ENCODE data around the gene OR2H2. TPM values are rescaled to one million over a fixed set of nuclear protein-coding genes. Genes with fewer than 3 reads are reported as not detected.

The OR2H2 gene
- not detected for total RNA-seq

DNA sequence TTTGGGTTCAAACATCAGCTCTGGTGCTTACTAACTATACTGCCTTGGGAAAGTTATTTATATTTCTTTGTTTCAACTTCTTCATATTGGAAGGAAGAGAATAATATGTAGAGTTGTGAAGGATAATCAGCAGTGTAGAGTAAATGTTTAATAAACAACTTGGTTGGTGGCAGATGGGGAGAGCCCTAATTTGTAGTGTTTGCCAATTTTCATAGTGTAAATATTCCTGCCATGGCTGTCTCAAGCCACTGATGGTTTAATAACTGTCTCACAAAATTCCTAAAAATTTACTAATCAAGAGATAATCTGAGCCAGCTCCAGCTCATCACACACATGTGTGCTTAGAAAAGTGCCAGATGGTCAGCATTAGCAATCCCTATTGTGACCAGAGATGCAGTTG, at the start of gene OR2H2:
TSS of gene OR2H2 (plus strand) at position 301 of the 400 bp plus-strand sequence. CDS start 2,824 bp downstream, outside the sequence.
- DNase-seq, result no peak

DNA sequence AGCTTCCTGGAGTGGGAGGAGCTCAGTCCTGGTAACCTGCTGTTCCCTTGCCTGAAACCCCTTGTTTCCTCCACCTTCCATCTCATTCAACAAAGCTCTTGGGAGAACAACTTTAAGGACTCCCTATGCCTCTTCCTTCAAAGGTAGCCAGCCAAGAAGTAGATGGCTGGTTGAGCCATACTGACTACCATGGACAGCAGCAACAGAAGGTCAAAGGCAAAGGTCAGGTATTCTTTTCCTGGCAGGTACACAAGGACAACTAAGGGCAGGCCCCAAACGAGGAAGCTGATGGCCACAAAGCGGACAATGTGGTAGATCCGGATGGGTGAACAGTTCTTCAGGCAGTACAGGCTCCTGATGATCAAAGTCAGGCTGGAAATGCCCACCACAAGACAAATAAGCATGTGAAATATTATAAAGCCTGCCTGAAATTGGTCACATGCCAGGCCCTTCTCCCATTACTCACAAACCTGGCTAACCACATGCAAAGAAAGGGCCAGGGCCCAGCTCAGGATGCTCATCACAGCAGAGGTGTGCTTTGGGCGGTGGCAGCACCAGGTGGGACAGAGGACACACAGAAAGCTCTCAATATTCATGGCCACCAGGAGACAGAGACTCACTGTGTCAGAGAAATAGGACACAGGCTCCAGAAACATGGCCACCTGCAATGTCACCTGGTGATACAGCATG, 47.1 kb upstream of the OR2H2 start:
- no peak for DNase-seq

DNA sequence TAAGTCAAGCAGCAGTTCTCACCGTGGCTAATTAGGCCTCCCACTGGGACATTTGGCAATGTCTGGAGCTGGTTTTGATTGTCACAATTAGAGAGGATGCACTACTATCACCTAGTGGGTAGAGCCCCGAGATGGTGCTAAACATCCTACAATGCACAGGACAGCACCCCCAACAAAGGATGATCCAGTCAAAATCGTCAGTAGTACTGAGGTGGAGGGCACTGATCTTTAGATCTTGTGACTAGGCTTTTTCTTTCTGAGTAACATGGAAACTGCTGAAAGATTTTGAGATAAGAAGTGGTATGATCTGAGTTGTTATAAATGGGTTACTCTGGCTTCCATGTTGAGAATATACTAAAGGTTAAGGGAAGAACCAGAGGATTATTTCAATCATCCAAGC, 37.3 kb upstream of the OR2H2 start:
- no peak for DNase-seq

DNA sequence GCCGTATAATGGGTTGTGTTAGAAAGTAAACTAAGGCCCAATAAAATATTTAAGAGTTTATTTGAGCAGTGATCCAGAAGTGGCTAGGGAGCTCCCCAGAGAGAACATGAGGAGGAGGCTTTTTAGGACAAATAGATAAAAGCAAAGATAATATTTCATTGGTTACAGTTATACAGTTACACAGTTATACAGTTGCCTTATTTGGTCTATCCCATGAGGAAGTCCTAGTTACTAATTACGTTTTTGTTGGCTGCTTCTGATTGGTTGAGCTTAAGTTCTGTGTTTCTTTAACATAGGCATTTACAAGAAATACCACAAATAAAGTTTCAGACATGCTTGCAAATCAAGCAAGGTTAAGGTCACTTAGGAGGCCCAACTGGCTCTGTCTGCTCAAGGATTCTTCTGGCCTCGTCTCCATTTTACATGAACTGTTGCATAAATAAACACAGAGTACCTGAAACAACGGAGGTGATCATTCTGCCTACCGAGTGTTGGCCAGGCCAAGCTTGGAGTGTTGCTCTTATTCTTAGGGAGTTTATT, 32.3 kb upstream of the OR2H2 start:
- DNase-seq, result peak; percentile 77

- DNase-seq, result peak; percentile 49
Observed at GRCh38 chr6:29553268-29554057, 31.5 kb upstream of the OR2H2 start.

DNA sequence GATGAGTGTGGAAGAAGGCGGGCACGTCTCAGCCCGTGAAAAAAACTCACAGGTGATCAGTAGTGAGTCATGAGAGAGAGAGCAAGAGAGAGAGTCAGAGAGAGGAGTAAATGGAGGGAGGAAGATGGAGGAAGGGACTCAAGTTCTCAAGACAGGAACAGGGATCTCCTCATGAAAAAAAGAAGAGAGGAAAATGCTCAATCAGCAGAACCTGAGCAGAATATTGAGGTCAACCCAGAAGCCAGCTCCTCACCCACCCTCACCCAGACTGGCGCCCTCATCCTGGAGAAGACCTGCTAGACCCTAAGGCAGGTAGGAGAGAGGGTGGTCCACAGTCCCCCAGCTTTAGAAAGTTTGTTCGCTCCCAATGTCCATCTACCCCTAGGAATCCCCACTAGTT, 30.2 kb upstream of the OR2H2 start:
- no peak for DNase-seq

DNA sequence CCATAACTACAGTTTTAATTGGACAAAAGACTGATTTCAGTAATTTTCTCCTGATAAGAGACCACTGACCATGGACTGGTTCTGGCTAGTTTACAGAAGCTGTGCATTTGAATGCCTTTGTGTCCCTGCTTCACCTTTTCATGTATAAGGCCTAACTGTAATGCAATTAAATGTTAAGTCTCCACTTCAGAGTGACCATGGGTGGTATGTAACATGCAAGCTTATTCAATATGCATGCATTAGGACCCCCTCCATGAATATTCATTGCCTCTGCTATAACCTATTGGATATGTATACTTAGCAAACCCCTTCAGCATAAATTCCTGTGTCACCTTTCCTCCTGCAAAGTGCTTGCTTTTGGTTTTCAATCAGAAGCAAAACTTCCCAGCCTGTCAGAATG, 27.6 kb upstream of the OR2H2 start:
- DNase-seq, result no peak

DNA sequence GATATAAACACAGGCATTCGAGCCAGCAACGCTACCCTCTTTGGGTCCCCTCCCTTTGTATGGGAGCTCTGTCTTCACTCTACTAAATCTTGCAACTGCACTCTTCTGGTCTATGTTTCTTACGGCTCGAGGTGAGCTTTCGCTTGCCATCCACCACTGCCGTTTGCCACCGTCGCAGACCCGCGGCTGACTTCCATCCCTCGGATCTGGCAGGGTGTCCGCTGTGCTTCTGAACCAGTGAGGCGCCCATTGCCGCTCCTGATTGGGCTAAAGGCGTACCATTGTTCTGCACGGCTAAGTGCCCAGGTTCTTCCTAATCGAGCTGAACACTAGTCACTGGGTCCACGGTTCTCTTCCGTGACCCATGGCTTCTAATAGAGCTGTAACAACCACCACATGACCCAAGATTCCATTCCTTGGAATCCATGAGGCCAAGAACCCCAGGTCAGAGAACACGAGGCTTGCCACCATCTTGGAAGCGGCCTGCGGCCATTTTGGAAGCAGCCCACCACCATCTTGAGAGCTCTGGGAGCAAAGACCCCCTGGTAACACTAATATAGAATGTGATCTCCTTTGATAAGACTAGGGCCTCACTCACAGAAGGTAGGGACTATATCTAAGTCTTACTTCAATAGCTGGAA, 26.4 kb upstream of the OR2H2 start:
- DNase-seq, result no peak

DNA sequence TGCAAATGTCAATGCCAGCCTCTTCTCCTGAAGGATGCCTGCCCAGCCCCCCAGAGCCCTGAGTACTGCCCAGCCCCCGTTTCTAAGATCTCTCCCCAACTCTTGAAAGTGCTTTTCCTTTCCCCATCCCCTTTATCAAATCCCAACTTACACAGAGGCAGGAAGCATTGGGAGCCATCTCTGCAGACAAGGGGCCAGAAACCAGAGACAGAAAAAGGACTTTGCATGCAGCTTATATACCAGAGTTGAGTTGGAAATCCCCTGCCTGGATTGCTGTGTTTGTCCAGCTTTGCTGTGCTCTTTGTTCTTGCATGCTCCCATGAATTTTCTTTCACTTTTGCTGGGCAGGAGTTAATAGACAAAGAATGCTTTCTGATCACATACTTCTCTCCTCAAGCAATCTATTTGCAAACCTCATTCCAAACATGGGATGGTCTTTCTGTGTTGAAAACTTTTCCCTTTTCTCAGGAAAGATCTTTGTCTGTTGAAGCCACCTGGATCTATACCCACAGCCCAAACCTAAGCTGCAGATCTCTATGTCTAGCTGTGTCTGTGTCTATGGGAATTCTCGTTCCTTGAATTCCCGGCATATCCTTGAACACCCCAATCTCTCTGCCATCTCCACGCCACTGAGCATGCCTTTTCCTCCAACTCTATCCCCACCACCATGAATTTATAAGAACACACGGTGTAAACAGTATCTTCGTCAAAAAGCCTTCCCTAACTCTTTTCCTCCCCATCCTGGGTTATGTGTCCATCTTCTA, 25.2 kb upstream of the OR2H2 start, which contains the start of gene UBD:
TSS of gene UBD (minus strand) at position 209 of the 764 bp plus-strand sequence. CDS start at position 178, 31 bp downstream.
- peak; percentile 5 for DNase-seq

- no peak for DNase-seq
Observed at GRCh38 chr6:29561091-29561490, 23.8 kb upstream of the OR2H2 start.

GRCh38 chr6:29561606-29562181, 23.2 kb upstream of the OR2H2 start:
- no peak for DNase-seq

GRCh38 chr6:29563435-29563965, 21.4 kb upstream of the OR2H2 start:
- DNase-seq, result no peak

GRCh38 chr6:29564875-29565274, 20.0 kb upstream of the OR2H2 start:
- DNase-seq, result no peak

DNA sequence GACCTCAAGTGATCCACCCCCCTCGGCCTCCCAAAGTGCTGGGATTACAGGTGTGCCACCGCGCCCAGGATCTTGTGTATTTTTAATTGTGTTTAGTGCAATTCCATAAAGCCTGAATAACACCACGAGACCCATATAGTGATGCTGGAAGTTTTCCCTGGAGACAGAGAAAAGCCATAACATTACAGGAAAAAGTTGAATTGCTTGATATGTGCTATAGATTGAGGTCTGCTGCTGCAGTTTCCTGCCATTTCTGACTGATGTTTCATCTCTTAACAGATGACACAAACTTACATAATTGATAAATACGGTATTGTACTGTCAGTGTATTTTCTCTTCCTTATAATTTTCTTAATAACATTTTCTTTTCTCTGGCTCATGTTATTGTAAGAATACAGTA, 18.1 kb upstream of the OR2H2 start:
- no peak for DNase-seq

DNA sequence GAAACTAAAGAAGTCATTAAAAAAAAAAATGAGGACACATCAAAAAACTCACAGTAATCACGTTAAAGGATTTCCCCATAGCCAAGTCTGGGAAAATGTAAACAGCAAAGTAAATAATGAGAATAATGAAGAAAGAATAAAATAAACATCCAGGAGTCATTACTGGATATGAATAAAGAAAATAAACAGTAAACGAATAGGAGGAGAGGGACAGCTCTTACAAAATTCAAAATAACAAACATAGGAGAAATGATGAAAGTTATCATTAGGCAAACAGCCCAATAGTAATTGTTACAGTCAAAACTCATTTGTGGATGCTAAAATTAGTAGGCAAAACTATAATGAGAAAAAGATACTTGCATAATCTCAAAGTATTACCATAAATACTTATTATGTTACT, 17.4 kb upstream of the OR2H2 start:
- DNase-seq, result no peak

GRCh38 chr6:29567991-29568390, 16.9 kb upstream of the OR2H2 start:
- no peak for DNase-seq

DNA sequence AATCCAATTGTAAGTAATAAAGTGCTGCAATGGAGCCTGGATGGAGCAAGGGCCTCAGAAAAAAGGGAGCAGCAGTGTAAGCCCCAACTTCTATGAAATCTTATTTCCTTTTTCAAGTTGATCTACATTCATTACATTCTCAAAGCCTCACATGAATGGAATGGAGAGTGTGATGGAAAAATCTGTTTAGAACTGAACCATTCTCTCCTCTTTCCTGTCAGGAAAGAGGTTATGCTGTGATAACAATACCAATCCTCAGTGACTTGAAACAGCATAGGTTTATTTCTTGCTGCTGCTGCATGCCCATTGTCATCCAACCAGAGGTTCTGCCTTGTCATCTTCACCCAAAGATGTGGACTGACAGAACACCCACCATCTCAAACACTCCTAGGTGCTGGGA, 8.9 kb upstream of the OR2H2 start:
- DNase-seq, result no peak

GRCh38 chr6:29577544-29577943, 7.4 kb upstream of the OR2H2 start:
- no peak for DNase-seq

DNA sequence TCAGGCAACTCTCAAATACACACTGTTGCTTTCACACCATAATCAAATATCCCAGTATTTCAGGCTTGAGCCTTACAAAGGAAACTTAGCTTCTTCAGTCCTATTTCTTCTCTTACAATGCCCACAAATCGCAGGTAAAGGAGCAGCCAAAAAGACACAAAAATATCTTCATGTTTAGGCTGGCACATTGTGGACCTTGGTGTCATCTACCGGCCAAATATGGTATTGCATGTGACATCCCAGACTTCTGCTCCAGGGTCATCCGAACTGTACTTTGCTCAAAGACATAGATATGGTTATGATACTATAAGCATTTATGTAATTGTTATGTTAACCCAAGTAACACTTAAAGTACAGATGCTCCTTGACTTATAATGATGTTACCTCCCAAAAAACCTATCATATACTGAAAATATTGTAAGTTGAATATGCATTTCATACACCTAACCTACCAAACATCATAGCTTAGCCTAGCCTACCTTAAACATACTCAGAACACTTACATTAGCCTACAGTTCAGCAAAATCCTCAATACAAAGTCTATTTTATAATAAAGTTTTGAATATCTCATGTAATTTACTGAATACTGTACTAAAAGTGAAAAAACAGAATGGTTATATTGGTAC, 4.6 kb downstream of the OR2H2 start:
- DNase-seq, result peak; percentile 75

GRCh38 chr6:29590218-29590808, 5.4 kb downstream of the OR2H2 start:
- no peak for DNase-seq

DNA sequence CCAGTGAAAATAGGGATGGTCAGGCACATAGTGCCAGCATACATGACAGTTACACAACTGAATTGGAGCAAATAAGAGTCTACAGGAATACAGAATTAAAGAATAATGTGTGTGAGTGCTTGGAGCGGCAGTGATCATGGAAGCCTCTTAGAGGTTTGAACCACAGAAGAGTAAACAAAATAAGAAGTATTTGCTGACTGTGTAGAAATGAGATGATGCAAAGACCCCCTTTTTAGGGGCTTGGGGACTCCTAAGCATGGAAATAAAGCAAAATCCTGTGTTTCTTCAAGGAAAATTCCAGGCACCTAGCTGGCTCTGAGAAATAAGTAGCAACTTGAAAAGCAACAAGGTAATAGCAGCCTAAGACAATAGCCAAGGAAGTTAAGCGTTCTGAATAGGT, 6.8 kb downstream of the OR2H2 start:
- DNase-seq, result no peak

Measured in tongue (tissue), 2 donors.